H9 (cell line): Measurements from ENCODE around the gene BTLA. TPM values are rescaled to one million over a fixed set of nuclear protein-coding genes. Genes with fewer than 3 reads are reported as not detected.

ENCODE experiments used
- DNase-seq: peaks from one replicate; pipeline ENCODE4 v3.0.0-alpha.2; 2017
- H2AFZ ChIP-seq: one replicate; pipeline ENCODE4 v1.6.1; 2013; ENCODE audit warnings: mild to moderate bottlenecking, low read length, control low read depth, moderate library complexity
- H2AK5ac ChIP-seq: 2 replicates; pipeline ENCODE4 v1.6.1; 2013; ENCODE audit warnings: low read length, control low read depth, mixed read lengths; ENCODE audit not compliant: insufficient read length
- H2BK120ac ChIP-seq: one replicate; pipeline ENCODE4 v1.6.1; 2013; ENCODE audit warnings: low read depth, mild to moderate bottlenecking, low read length, control low read depth, inconsistent platforms; ENCODE audit not compliant: poor library complexity, severe bottlenecking
- H2BK12ac ChIP-seq: 2 replicates; pipeline ENCODE4 v1.6.1; 2013; ENCODE audit warnings: low read length, control low read depth, mixed read lengths, low read depth; ENCODE audit not compliant: insufficient read length
- H2BK15ac ChIP-seq: 2 replicates; pipeline ENCODE4 v1.6.1; 2013; ENCODE audit warnings: low read depth, low read length, control low read depth
- H2BK20ac ChIP-seq: one replicate; pipeline ENCODE4 v1.6.1; 2013; ENCODE audit warnings: low read depth, mild to moderate bottlenecking, low read length, control low read depth, inconsistent platforms; ENCODE audit not compliant: poor library complexity, severe bottlenecking
- H2BK5ac ChIP-seq: 2 replicates; pipeline ENCODE4 v1.6.1; 2013; ENCODE audit warnings: low read length, control low read depth, mixed read lengths; ENCODE audit not compliant: insufficient read length
- H3K14ac ChIP-seq: 2 replicates; pipeline ENCODE4 v1.6.1; 2013; ENCODE audit warnings: low read length, control low read depth; ENCODE audit not compliant: insufficient read depth
- H3K18ac ChIP-seq: 2 replicates; pipeline ENCODE4 v1.6.1; 2013; ENCODE audit warnings: low read depth, mild to moderate bottlenecking, mixed read lengths, low read length, control low read depth; ENCODE audit not compliant: insufficient read length
- H3K23ac ChIP-seq: 2 replicates; pipeline ENCODE4 v1.6.1; 2013; ENCODE audit warnings: low read length, control low read depth, mixed read lengths, low read depth; ENCODE audit not compliant: insufficient read length
- H3K23me2 ChIP-seq: 2 replicates; pipeline ENCODE4 v1.6.1; 2013; ENCODE audit warnings: low read depth, mild to moderate bottlenecking, mixed read lengths, low read length, control low read depth; ENCODE audit not compliant: insufficient read length, poor library complexity, severe bottlenecking
- H3K27ac ChIP-seq: 2 replicates; pipeline ENCODE4 v1.5.1; 2013; ENCODE audit warnings: low read length, control low read depth, mixed read lengths, low read depth; ENCODE audit not compliant: insufficient read length
- H3K27me3 ChIP-seq: 2 replicates; pipeline ENCODE4 v1.6.1; 2013; ENCODE audit warnings: low read length, control low read depth, inconsistent platforms; ENCODE audit not compliant: insufficient read depth
- H3K4ac ChIP-seq: 2 replicates; pipeline ENCODE4 v1.6.1; 2013; ENCODE audit warnings: low read depth, mild to moderate bottlenecking, control low read depth, inconsistent platforms, low read length, moderate library complexity
- H3K4me1 ChIP-seq: 2 replicates; pipeline ENCODE4 v1.6.1; 2013; ENCODE audit warnings: low read length, control low read depth, inconsistent platforms; ENCODE audit not compliant: insufficient read depth
- H3K4me2 ChIP-seq: 2 replicates; pipeline ENCODE4 v1.6.1; 2013; ENCODE audit warnings: low read length, control low read depth, mixed read lengths; ENCODE audit not compliant: insufficient read length, insufficient read depth
- H3K56ac ChIP-seq: 2 replicates; pipeline ENCODE4 v1.6.1; 2013; ENCODE audit warnings: low read depth, mild to moderate bottlenecking, mixed read lengths, low read length, control low read depth; ENCODE audit not compliant: insufficient read length
- H3K79me1 ChIP-seq: 2 replicates; pipeline ENCODE4 v1.6.1; 2013; ENCODE audit warnings: low read depth, mild to moderate bottlenecking, moderate library complexity, low read length, control low read depth, inconsistent platforms; ENCODE audit not compliant: insufficient read depth, poor library complexity, severe bottlenecking
- H3K79me2 ChIP-seq: 2 replicates; pipeline ENCODE4 v1.6.1; 2013; ENCODE audit warnings: low read length, control low read depth, inconsistent platforms; ENCODE audit not compliant: insufficient read depth
- H3K9ac ChIP-seq: 2 replicates; pipeline ENCODE4 v1.6.1; 2013; ENCODE audit warnings: low read length, control low read depth, mixed read lengths; ENCODE audit not compliant: insufficient read length; ENCODE audit errors: extremely low read depth
- H3K9me3 ChIP-seq: one replicate; pipeline ENCODE4 v1.6.1; 2013; ENCODE audit warnings: low read depth, low read length, inconsistent platforms; ENCODE audit not compliant: control insufficient read depth
- H3T11ph ChIP-seq: one replicate; pipeline ENCODE4 v1.6.1; 2013; ENCODE audit warnings: mild to moderate bottlenecking, low read length, control low read depth, inconsistent platforms
- H4K20me1 ChIP-seq: one replicate; pipeline ENCODE4 v1.6.1; 2013; ENCODE audit not compliant: control insufficient read depth, insufficient read length, insufficient read depth
- H4K5ac ChIP-seq: 2 replicates; pipeline ENCODE4 v1.6.1; 2013; ENCODE audit warnings: low read depth, mild to moderate bottlenecking, mixed read lengths, low read length, control low read depth; ENCODE audit not compliant: insufficient read length
- H4K8ac ChIP-seq: replicated peaks from 2 replicates; pipeline ENCODE4 v1.6.1; 2013; ENCODE audit warnings: low read length, control low read depth, mixed read lengths, low read depth; ENCODE audit not compliant: insufficient read length
- H4K91ac ChIP-seq: 2 replicates; pipeline ENCODE4 v1.6.1; 2013; ENCODE audit warnings: low read depth, mild to moderate bottlenecking, moderate library complexity, mixed read lengths, low read length, control low read depth; ENCODE audit not compliant: insufficient read length
- H3K27ac Mint-ChIP-seq, 3 experiments: 2 replicates in 2 of 3; 3 replicates in 1 of 3; pipeline ENCODE4 v1.8.0; 2020 to 2021; ENCODE audit warnings: mixed read lengths in 3 of 3, mild to moderate bottlenecking in 1 of 3, moderate library complexity in 1 of 3
- H3K27me3 Mint-ChIP-seq: 2 replicates; pipeline ENCODE4 v1.8.0; 2021; ENCODE audit warnings: low read depth, mild to moderate bottlenecking, moderate library complexity, mixed read lengths
- H3K36me3 Mint-ChIP-seq, 3 experiments: 2 replicates in 2 of 3; 3 replicates in 1 of 3; pipeline ENCODE4 v1.8.0; 2020 to 2021; ENCODE audit warnings: low read depth in 3 of 3, mixed read lengths in 3 of 3; ENCODE audit not compliant: insufficient read depth in 1 of 3
- H3K4me1 Mint-ChIP-seq, 2 experiments: 2 replicates each; pipeline ENCODE4 v1.8.0; 2020; ENCODE audit warnings: mixed read lengths in 2 of 2
- H3K4me3 Mint-ChIP-seq, 2 experiments: 2 replicates in 1 of 2; 3 replicates in 1 of 2; pipeline ENCODE4 v1.8.0; 2020 to 2021; ENCODE audit warnings: mild to moderate bottlenecking in 2 of 2, mixed read lengths in 2 of 2, moderate library complexity in 1 of 2
- H3K9me3 Mint-ChIP-seq, 2 experiments: 2 replicates in 1 of 2; 3 replicates in 1 of 2; pipeline ENCODE4 v1.8.0; 2020; ENCODE audit warnings: mild to moderate bottlenecking in 2 of 2, mixed read lengths in 2 of 2, moderate library complexity in 1 of 2
- WGBS: extraction: QIAGEN DNeasy Blood & Tissue Kit; methylation state at CpG from one replicate; pipeline ENCODE4 v1.1.7; 2013; ENCODE audit warnings: missing lambda C conversion rate, low lambda C conversion rate, mixed read lengths; ENCODE audit not compliant: insufficient read length; ENCODE audit errors: extremely low coverage; 5-methylcytosine and 5-hydroxymethylcytosine counted together
- total RNA-seq: library from RNA; stranded (reverse); gene quantifications from 2 replicates; pipeline ENCODE4 v1.2.1, GENCODE V29; 2021
- TF ChIP-seq, protein P1 (sequence below): fragments of 200-600 bp; sonication (generic); conservative IDR thresholded peaks from 3 replicates; pipeline ENCODE4 v1.8.0; 2021; ENCODE audit warnings: antibody characterized with exemption, mild to moderate bottlenecking

The BTLA gene
- total RNA-seq, 1 experiment from 2014 or later: not detected

DNA sequence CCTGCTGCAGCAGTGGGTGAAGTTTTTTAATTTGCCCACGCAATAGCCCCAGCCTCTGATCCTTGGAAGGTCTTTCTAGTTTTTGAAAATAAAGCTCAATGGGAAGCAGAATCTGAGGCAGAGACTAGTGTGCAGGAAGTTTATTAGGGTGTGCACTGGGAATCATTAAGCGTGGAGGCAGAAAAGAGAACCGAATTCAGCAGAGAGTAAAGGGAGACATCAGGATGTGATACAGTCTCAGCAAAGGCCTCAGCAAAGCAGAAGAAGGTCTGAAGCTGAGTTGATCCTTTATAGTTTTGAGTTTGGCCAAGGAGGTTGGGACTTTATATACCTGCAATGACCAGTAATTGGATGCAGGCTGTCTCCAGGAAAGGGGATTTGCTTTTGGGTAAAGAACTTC, 4.9 kb upstream of the BTLA start:
- Histone ChIP-seq H2AFZ (no peak overlapping the region), H3K23ac (no peak overlapping the region), H3K4ac (no peak overlapping the region), H2BK15ac (no peak overlapping the region), H4K91ac (no peak overlapping the region), H3K4me2 (no peak overlapping the region), H3K27ac (no peak overlapping the region), H3K4me1 (no peaks in the 10 kb centered on the region), H3K79me2 (no peaks in the 10 kb centered on the region), H2BK20ac (no peak overlapping the region), H2AK5ac (no peak overlapping the region), H2BK12ac (no peak overlapping the region), H3K23me2 (no peaks in the 10 kb centered on the region), H3K9me3 (no peaks in the 10 kb centered on the region), H3K9ac (no peak overlapping the region), H4K5ac (no peak overlapping the region), H4K20me1 (no peaks in the 10 kb centered on the region), H3K14ac (no peak overlapping the region), H4K8ac (no peak overlapping the region), H3K18ac (no peak overlapping the region), H2BK5ac (no peak overlapping the region), H3K79me1 (no peaks in the 10 kb centered on the region), H2BK120ac (no peak overlapping the region), H3K27me3 (no peaks in the 10 kb centered on the region), H3T11ph (no peak overlapping the region), H3K56ac (no peak overlapping the region)
- TF ChIP-seq, protein P1, sequence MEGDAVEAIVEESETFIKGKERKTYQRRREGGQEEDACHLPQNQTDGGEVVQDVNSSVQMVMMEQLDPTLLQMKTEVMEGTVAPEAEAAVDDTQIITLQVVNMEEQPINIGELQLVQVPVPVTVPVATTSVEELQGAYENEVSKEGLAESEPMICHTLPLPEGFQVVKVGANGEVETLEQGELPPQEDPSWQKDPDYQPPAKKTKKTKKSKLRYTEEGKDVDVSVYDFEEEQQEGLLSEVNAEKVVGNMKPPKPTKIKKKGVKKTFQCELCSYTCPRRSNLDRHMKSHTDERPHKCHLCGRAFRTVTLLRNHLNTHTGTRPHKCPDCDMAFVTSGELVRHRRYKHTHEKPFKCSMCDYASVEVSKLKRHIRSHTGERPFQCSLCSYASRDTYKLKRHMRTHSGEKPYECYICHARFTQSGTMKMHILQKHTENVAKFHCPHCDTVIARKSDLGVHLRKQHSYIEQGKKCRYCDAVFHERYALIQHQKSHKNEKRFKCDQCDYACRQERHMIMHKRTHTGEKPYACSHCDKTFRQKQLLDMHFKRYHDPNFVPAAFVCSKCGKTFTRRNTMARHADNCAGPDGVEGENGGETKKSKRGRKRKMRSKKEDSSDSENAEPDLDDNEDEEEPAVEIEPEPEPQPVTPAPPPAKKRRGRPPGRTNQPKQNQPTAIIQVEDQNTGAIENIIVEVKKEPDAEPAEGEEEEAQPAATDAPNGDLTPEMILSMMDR: no peak
- Mint-ChIP-seq H3K4me1 (peaks cover 4 to 7% of the 10 kb centered on the region in 2 experiments; a peak in 3 of 4 replicates), H3K27ac (no peak overlapping the region), H3K4me3 (no peak overlapping the region), H3K9me3 (peaks cover 8 to 11% of the 10 kb centered on the region in 2 experiments; a peak in 4 of 5 replicates), H3K36me3 (peaks cover 4 to 8% (median 5%) of the 10 kb centered on the region in 3 experiments; a peak in 6 of 7 replicates), H3K27me3 (no peaks in the 10 kb centered on the region; the same call in 1 of the 2 replicates)
- DNase-seq: no peak
- no CpG with 5 or more reads among the region's 3 CpGs for WGBS
